Activated T-cell treated with anti-CD3 and anti-CD28 coated beads, Interleukin-2, amount 50 U/mL, for 72 hours (primary cell): Measurements from ENCODE around the gene NSRP1. TPM values are rescaled to one million over a fixed set of nuclear protein-coding genes. Genes with fewer than 3 reads are reported as not detected.

Source experiments
- ATAC-seq, 2 donors: fragments of 150-1000 bp; cut with Tn5 transposase; replicated peaks in 1 of 2; 2 replicates each; pipeline ENCODE4 v1.10.0; 2021; ENCODE audit warnings: moderate library complexity in 2 of 2, mild to moderate bottlenecking in 1 of 2
- DNase-seq, 2 donors: peaks; one replicate each; pipeline ENCODE4 v3.0.0; 2021 to 2022; ENCODE audit warnings: mixed read lengths in 1 of 2
- H3K27ac Mint-ChIP-seq: one replicate; pipeline ENCODE4 v1.8.0; 2022; ENCODE audit warnings: mild to moderate bottlenecking, moderate library complexity, mixed read lengths
- H3K27me3 Mint-ChIP-seq: one replicate; pipeline ENCODE4 v1.8.0; 2022; ENCODE audit warnings: low read depth, mixed read lengths
- H3K36me3 Mint-ChIP-seq, 2 donors: one replicate each; pipeline ENCODE4 v1.8.0; 2022; ENCODE audit warnings: mixed read lengths in 2 of 2, mild to moderate bottlenecking in 1 of 2; ENCODE audit not compliant: insufficient read depth in 2 of 2
- H3K4me1 Mint-ChIP-seq: one replicate; pipeline ENCODE4 v1.8.0; 2022; ENCODE audit warnings: low read depth, mixed read lengths
- H3K4me3 Mint-ChIP-seq, 2 donors: one replicate each; pipeline ENCODE4 v1.8.0; 2022; ENCODE audit warnings: mild to moderate bottlenecking in 2 of 2, mixed read lengths in 2 of 2, moderate library complexity in 2 of 2
- H3K9me3 Mint-ChIP-seq, 2 donors: one replicate each; pipeline ENCODE4 v1.8.0; 2022; ENCODE audit warnings: mixed read lengths in 2 of 2
- total RNA-seq, 2 donors: library from RNA; stranded (reverse); gene quantifications; one replicate each; pipeline ENCODE4 v1.2.3, GENCODE V29; 2022

Gene NSRP1
- total RNA-seq, 2 donors from 2014 or later = 34.7 to 34.8 TPM

GRCh38 chr17:30203471-30203981, 86.9 kb downstream of the NSRP1 start:
- peaks cover 10% of the 10 kb centered on the region for H3K27me3 Mint-ChIP-seq
- no peak overlapping the region for H3K4me3 Mint-ChIP-seq
- DNase-seq (no peak), ATAC-seq (no peak)
- no peak overlapping the region for H3K27ac Mint-ChIP-seq
- H3K4me1 Mint-ChIP-seq = peaks cover 9% of the 10 kb centered on the region
- H3K9me3 Mint-ChIP-seq = no peaks in the 10 kb centered on the region
- no peaks in the 10 kb centered on the region for H3K36me3 Mint-ChIP-seq

- Mint-ChIP-seq H3K9me3 (no peaks in the 10 kb centered on the region), H3K27me3 (peaks cover 20% of the 10 kb centered on the region), H3K4me1 (peaks cover 11% of the 10 kb centered on the region), H3K36me3 (no peaks in the 10 kb centered on the region), H3K4me3 (no peak overlapping the region), H3K27ac (no peak overlapping the region)
- ATAC-seq (no peak), DNase-seq (no peak)
Observed at GRCh38 chr17:30207655-30208054, 91.0 kb downstream of the NSRP1 start.

GRCh38 chr17:30208214-30208613, 91.6 kb downstream of the NSRP1 start:
- H3K27me3 Mint-ChIP-seq = peaks cover 15% of the 10 kb centered on the region
- no peaks in the 10 kb centered on the region for H3K9me3 Mint-ChIP-seq
- no peak overlapping the region for H3K4me3 Mint-ChIP-seq
- no peak for ATAC-seq
- no peak for DNase-seq
- no peaks in the 10 kb centered on the region for H3K36me3 Mint-ChIP-seq
- H3K27ac Mint-ChIP-seq = no peak overlapping the region
- peaks cover 15% of the 10 kb centered on the region for H3K4me1 Mint-ChIP-seq

- no peak for DNase-seq
- H3K4me3 Mint-ChIP-seq = no peak overlapping the region
- no peak overlapping the region for H3K27ac Mint-ChIP-seq
- H3K4me1 Mint-ChIP-seq = peaks cover 15% of the 10 kb centered on the region
- H3K9me3 Mint-ChIP-seq = no peaks in the 10 kb centered on the region
- peaks cover 10% of the 10 kb centered on the region for H3K27me3 Mint-ChIP-seq
- no peak for ATAC-seq
- no peaks in the 10 kb centered on the region for H3K36me3 Mint-ChIP-seq
Observed at GRCh38 chr17:30209930-30210329, 93.3 kb downstream of the NSRP1 start.

GRCh38 chr17:30210366-30210765, 93.8 kb downstream of the NSRP1 start:
- DNase-seq = no peak
- Mint-ChIP-seq H3K4me3 (no peak overlapping the region), H3K9me3 (no peaks in the 10 kb centered on the region), H3K27me3 (peaks cover 10% of the 10 kb centered on the region), H3K4me1 (peaks cover 15% of the 10 kb centered on the region), H3K27ac (no peak overlapping the region), H3K36me3 (no peaks in the 10 kb centered on the region)
- no peak for ATAC-seq

- no peak for DNase-seq
- Mint-ChIP-seq H3K27me3 (peaks cover 10% of the 10 kb centered on the region), H3K4me1 (peaks cover 15% of the 10 kb centered on the region), H3K36me3 (no peaks in the 10 kb centered on the region), H3K27ac (no peak overlapping the region), H3K4me3 (no peak overlapping the region), H3K9me3 (no peaks in the 10 kb centered on the region)
- no peak for ATAC-seq
Observed at GRCh38 chr17:30210901-30211300, 94.3 kb downstream of the NSRP1 start.

- no peaks in the 10 kb centered on the region for H3K36me3 Mint-ChIP-seq
- H3K4me1 Mint-ChIP-seq = peaks cover 15% of the 10 kb centered on the region
- H3K27me3 Mint-ChIP-seq = peaks cover 10% of the 10 kb centered on the region
- no peak overlapping the region for H3K4me3 Mint-ChIP-seq
- H3K9me3 Mint-ChIP-seq = no peaks in the 10 kb centered on the region
- no peak overlapping the region for H3K27ac Mint-ChIP-seq
- ATAC-seq (peak in 1 of 2 donors; percentile 72), DNase-seq (peak in 1 of 2 donors; percentile 14)
Observed at GRCh38 chr17:30211371-30211770, 94.8 kb downstream of the NSRP1 start.

GRCh38 chr17:30212750-30213149, 96.1 kb downstream of the NSRP1 start:
- Mint-ChIP-seq H3K27ac (no peak overlapping the region), H3K4me1 (peaks cover 14% of the 10 kb centered on the region), H3K4me3 (no peak overlapping the region), H3K9me3 (no peaks in the 10 kb centered on the region), H3K27me3 (peaks cover 10% of the 10 kb centered on the region), H3K36me3 (no peaks in the 10 kb centered on the region)
- ATAC-seq = peak; percentile 40 to 77
- DNase-seq = peak; percentile 12 to 28

- no peak for ATAC-seq
- peaks cover 5% of the 10 kb centered on the region for H3K4me1 Mint-ChIP-seq
- H3K4me3 Mint-ChIP-seq = no peak overlapping the region
- no peak overlapping the region for H3K27ac Mint-ChIP-seq
- no peak for DNase-seq
- no peaks in the 10 kb centered on the region for H3K27me3 Mint-ChIP-seq
- H3K36me3 Mint-ChIP-seq = no peaks in the 10 kb centered on the region
- no peaks in the 10 kb centered on the region for H3K9me3 Mint-ChIP-seq
Observed at GRCh38 chr17:30217054-30217453, 100.4 kb downstream of the NSRP1 start.

- H3K9me3 Mint-ChIP-seq = no peaks in the 10 kb centered on the region
- H3K4me1 Mint-ChIP-seq = peaks cover 3% of the 10 kb centered on the region
- no peak overlapping the region for H3K27ac Mint-ChIP-seq
- no peaks in the 10 kb centered on the region for H3K27me3 Mint-ChIP-seq
- H3K36me3 Mint-ChIP-seq = no peaks in the 10 kb centered on the region
- no peak for ATAC-seq
- H3K4me3 Mint-ChIP-seq = no peak overlapping the region
- no peak for DNase-seq
Observed at GRCh38 chr17:30217746-30218245, 101.2 kb downstream of the NSRP1 start.

- DNase-seq (no peak), ATAC-seq (peak in 1 of 2 donors; percentile 30)
- H3K4me1 Mint-ChIP-seq = no peaks in the 10 kb centered on the region
- no peak overlapping the region for H3K27ac Mint-ChIP-seq
- H3K9me3 Mint-ChIP-seq = no peaks in the 10 kb centered on the region
- no peaks in the 10 kb centered on the region for H3K27me3 Mint-ChIP-seq
- no peak overlapping the region for H3K4me3 Mint-ChIP-seq
- H3K36me3 Mint-ChIP-seq = no peaks in the 10 kb centered on the region
Observed at GRCh38 chr17:30218799-30219198, 102.2 kb downstream of the NSRP1 start.

GRCh38 chr17:30219315-30219714, 102.7 kb downstream of the NSRP1 start:
- DNase-seq = no peak
- no peak for ATAC-seq
- no peak overlapping the region for H3K27ac Mint-ChIP-seq
- H3K36me3 Mint-ChIP-seq = no peaks in the 10 kb centered on the region
- H3K4me1 Mint-ChIP-seq = no peaks in the 10 kb centered on the region
- no peak overlapping the region for H3K4me3 Mint-ChIP-seq
- no peaks in the 10 kb centered on the region for H3K27me3 Mint-ChIP-seq
- no peaks in the 10 kb centered on the region for H3K9me3 Mint-ChIP-seq

GRCh38 chr17:30219833-30220232, 103.2 kb downstream of the NSRP1 start:
- ATAC-seq (no peak), DNase-seq (no peak)
- H3K4me3 Mint-ChIP-seq = no peak overlapping the region
- no peaks in the 10 kb centered on the region for H3K9me3 Mint-ChIP-seq
- H3K36me3 Mint-ChIP-seq = no peaks in the 10 kb centered on the region
- H3K4me1 Mint-ChIP-seq = no peaks in the 10 kb centered on the region
- H3K27me3 Mint-ChIP-seq = no peaks in the 10 kb centered on the region
- no peak overlapping the region for H3K27ac Mint-ChIP-seq

- Mint-ChIP-seq H3K9me3 (no peaks in the 10 kb centered on the region), H3K36me3 (no peaks in the 10 kb centered on the region)
Observed at GRCh38 chr17:30220414-30220813, 103.8 kb downstream of the NSRP1 start.

More at GRCh38 chr17:30220414-30220813, 103.8 kb downstream of the NSRP1 start:
- Mint-ChIP-seq H3K4me3 (no peak overlapping the region), H3K27me3 (peaks cover under 1% of the 10 kb centered on the region), H3K4me1 (no peaks in the 10 kb centered on the region), H3K27ac (no peak overlapping the region)
- DNase-seq = no peak
- ATAC-seq = no peak
